ENCODE data around the gene B3GALT5.

DNA sequence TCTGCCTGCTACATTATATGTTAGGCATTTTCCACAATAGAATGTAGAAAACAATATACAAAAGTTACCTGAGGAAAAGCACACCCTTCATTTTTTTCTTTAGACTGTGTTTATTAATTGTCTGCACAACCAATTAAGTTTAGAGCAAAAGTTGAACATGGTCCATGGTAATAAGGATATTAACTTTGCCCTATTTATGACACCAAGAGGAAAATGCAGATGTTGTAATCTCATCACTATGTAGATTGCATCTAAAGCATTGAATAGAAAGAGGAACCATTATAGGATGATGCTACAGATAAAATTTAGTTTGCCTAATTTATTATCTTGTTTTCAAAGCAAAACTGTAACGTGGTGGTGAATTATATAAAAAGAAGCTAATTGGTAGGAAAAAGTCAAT, 72.5 kb downstream of the B3GALT5 start:
- TF ChIP-seq, protein P1, sequence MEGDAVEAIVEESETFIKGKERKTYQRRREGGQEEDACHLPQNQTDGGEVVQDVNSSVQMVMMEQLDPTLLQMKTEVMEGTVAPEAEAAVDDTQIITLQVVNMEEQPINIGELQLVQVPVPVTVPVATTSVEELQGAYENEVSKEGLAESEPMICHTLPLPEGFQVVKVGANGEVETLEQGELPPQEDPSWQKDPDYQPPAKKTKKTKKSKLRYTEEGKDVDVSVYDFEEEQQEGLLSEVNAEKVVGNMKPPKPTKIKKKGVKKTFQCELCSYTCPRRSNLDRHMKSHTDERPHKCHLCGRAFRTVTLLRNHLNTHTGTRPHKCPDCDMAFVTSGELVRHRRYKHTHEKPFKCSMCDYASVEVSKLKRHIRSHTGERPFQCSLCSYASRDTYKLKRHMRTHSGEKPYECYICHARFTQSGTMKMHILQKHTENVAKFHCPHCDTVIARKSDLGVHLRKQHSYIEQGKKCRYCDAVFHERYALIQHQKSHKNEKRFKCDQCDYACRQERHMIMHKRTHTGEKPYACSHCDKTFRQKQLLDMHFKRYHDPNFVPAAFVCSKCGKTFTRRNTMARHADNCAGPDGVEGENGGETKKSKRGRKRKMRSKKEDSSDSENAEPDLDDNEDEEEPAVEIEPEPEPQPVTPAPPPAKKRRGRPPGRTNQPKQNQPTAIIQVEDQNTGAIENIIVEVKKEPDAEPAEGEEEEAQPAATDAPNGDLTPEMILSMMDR (IDR thresholded peaks at IDR 0.05; ENCODE audit: low read length), result no peak
- TF ChIP-seq EZH2phosphoT487 (IDR thresholded peaks at IDR 0.05; ENCODE audit: low read length) (no peak), EZH2 (optimal IDR thresholded peaks at IDR 0.05; ENCODE audit: low read depth, low read length) (no peak)

Measured in MM.1S (cell line).